ENCODE measurements around the gene XYLT1.
"Not testable (repeated sequence)": the region's sequence is repeated elsewhere in the genome, so short reads cannot be mapped to it uniquely, and the experiment has no call there.

The XYLT1 gene

DNA sequence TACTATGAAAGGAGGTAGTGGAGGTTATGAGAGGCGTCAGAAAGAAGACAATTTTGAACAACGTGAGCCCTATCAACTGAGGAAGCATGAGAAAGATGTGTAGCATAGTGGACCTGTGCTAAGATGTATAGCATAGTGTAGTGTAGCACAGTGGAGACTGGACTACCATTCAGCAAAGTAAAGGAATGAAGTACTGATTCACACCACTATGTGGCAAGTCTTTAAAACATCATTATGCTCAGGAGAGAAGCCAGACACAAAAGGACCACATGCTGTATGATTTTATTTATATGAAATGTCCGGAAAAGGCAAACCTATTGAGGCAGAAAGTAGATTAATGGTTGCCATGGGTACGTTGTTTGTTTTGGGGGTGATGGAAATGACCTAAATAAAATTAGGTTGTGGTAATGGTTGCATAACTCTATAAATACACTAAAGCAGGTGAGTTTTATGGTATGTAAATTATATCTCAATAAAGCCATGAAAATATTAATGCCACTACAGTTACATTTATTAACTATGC, 20.4 kb upstream of the XYLT1 start:
- DNase-seq (ENCODE audit: low read depth in 2 of 2, low spot score in 1 of 2): no peak

DNA sequence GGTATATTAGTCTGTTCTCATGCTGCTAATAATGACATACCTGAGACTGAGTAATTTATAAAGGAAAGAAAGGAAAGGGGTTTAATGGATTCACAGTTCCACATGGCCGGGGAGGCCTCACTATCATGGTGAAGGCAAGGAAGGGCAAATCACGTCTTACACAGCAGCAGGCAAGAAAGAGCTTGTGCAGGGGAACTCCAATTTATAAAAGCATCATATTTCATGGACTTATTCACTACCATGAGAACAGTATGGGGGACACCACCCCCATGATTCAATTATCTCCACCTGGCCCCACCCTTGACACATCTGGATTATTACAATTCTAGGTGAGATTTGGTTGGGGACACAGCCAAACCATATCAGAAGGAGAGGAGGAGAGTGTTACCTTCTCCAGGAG, 17.7 kb upstream of the XYLT1 start:
- no peak for DNase-seq (ENCODE audit: low read depth in 2 of 2, low spot score in 1 of 2)

DNA sequence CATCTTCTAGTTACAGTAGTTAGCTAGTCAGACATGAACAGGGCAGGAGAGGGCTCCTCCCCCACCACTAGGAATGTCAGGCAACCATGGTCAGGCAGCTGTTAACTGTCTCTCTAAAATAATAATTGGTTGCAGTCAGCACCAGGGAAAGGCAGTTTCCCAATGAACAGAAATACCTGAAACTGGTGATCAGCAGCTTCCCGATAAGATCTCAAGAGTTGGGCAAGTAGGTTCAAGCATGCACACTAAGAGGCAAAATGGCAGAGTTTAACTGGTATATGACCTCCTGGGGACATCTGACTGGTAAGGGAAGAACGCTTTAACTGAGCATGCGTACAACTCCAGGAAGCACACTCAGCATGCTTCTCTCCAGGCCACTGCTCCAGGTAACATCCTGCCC, 12.6 kb upstream of the XYLT1 start:
- DNase-seq (ENCODE audit: low read depth in 2 of 2, low spot score in 1 of 2): no peak

DNA sequence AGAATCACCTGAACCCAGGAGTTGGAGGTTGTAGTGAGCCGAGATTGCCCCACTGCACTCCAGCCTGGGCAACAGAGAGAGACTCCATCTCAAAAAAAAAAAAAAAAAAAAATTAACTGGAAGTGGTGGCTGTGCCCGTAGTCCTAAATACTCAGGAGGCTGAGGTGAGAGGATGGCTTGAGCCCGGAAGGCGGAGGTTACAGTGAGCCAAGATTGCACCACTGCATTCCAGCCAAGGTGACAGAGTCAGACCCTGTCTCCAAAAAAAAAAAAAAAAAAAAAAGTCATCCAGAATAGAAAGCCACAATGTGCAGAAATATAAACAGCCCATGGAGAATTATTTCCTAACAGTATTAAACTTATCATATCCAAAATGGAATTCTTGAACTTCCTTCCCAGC, 11.6 kb upstream of the XYLT1 start:
- DNase-seq (ENCODE audit: low read depth in 2 of 2, low spot score in 1 of 2): not testable (repeated sequence)

DNA sequence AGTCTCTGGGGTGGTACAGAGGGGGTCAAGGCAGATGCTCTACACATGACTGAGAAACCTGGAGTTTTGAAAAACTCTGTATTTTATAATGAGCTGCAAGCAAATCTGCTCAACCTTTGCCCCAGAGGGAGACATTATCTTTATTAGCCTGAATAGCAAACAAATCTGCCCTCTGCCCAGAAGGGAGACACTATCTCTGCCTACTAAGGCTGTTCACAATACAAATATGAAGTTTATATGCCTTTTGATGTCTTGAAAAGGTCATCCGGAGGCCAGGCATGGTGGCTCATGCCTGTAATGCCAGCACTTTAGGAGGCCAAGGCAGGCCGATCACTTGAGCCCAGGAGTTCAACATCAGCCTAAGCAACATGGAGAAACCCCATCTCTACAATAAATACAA, 11.0 kb upstream of the XYLT1 start:
- DNase-seq (ENCODE audit: low read depth in 2 of 2, low spot score in 1 of 2): no peak

DNA sequence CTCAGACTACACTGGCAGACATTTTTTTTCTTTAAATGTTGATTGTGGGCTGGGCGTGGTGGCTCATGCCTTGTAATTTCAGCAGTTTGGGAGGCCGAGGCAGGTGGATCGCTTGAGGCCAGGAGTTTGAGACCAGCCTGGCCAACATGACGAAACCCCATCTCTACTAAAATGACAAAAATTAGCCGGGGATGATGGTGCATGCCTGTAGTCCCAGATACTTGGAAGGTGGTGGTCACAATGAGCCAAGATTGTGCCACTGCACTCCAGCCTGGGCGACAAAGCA, 6.4 kb upstream of the XYLT1 start:
- DNase-seq (ENCODE audit: low read depth in 2 of 2, low spot score in 1 of 2): not testable (repeated sequence)

DNA sequence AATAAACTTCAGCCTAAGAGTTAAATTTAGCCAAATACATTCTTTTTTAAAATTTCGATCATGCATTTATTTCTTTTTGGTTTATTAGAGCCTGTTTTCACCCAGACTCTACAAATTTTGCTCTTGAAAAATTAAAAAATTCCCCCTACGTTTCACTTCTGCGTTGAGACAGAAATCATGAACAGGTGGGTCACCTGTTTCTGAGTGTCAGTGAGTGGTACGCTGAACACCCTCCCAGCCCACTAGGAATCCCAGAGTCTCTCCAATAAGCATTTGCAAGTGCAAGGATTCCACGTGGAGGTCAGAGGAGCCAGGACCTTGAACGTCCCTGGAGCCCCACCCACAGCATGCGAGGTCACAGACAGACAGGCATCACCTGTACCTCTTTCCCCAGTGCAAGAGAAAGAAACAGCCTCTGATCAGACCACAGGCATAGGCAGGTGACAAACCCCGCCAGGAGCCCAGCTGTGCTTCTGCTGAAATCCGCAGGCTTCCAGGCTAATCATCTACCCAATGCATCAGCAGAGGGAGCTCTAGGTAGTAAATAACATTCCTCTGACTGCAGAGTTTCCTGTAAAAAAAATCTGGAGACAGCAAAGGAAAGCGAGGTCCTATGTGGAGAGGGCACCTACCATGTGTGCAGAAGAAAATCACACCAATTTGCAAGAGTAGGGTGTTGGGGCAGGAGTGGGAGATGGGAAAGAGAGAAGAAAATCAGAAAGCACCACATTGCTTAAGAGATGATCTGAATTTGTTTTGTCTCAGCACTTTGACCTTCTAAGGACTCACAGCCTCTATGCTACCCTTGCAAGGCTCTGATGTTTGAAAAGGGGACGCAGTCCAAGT, 5.9 kb upstream of the XYLT1 start:
- DNase-seq (ENCODE audit: low read depth in 2 of 2, low spot score in 1 of 2): no peak

DNA sequence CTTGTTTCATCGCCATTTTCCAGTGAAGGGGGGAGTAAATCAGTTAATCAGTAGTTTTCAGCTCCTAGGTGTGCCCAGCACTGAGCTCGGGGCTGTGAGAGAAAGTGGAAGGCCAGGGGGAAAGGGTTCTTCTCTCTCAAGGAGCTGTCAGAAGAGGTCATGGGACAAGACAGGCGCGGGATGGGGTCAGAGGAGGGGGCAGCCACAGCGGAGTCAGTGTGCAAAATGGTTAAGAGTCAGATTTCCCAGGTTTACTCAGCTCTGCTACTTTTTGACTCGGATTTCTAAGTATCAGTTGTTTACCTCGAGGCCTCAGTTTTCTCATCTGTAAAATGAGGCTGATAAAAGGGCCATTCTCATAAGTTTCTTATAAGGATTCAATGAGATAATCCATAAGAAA, 4.3 kb upstream of the XYLT1 start:
- DNase-seq (ENCODE audit: low read depth in 2 of 2, low spot score in 1 of 2): no peak

DNA sequence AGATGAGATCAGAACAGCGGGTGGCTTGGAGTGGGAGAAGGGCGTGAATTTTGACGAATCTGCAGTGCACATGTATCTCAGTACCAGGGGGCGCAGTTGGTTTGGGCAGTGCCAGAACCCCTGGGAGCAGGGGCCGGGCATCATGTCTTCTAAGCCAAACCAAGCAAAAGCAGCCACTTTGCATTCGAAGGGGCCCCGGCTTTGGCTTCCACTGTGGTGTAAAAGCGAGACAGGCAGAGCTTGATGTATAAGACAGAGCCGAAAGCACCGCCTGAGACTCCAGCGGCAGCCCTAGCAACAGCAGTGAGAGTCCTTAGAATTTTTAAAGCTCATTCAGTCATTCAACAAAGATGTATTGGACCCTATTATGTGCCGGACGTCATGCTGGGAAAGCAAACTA, 3.8 kb upstream of the XYLT1 start:
- DNase-seq (ENCODE audit: low read depth in 2 of 2, low spot score in 1 of 2): no peak

DNA sequence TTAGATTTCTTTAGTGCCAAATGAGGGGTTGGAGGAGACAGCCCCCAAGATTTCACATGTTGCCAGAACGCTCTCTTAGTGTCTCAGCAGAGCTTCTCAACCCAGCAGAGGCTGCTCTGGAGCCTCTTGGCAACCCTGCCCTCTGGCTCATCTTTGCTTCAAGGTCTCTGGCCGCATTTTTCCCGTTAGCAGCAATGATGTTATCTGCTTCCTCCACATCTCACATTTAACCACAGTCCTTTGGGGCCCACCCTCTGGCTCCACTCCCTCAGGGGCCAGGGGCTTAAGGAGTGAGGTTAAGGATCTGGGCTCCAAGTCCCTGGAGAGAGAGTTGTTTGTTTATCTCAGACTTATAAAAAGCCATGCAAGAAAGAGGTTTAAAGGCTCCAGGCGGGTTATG, 3.3 kb upstream of the XYLT1 start:
- no peak for DNase-seq (ENCODE audit: low read depth in 2 of 2, low spot score in 1 of 2)

DNA sequence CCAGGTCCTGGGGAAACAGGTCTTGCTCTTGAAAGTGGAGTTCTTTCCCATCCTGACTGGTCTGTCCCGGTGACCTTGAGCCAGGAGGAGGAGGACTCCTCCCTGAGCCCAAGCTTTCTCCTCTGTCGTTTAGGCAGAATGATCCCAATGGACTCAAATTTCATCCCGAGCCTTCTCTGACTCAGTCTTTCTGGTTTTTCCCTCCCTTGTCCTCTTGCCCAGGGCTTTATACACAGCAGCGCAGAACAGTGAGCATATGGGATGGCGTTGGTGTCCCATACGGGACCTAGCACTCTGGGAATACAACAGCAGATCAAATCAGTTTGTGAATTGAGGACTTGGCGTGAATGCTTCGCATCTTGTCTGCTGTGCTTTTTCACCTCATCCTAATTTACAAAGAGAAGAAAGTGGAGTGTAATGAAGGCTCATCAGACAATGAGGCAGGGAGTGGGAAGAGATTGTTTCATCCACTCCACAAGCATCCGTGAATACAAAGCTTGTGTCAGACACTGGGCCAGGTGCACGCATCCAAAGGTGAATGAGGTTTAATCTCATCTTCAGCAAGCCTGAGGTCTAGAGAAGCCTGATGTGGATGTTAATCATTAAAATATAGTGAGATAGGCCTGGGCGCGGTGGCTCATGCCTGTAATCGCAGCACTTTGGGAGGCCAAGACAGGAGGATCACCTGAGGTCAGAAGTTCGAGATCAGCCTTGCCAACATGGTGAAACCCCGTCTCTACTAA, 1.1 kb upstream of the XYLT1 start:
- DNase-seq (ENCODE audit: low read depth in 2 of 2, low spot score in 1 of 2): no peak

DNA sequence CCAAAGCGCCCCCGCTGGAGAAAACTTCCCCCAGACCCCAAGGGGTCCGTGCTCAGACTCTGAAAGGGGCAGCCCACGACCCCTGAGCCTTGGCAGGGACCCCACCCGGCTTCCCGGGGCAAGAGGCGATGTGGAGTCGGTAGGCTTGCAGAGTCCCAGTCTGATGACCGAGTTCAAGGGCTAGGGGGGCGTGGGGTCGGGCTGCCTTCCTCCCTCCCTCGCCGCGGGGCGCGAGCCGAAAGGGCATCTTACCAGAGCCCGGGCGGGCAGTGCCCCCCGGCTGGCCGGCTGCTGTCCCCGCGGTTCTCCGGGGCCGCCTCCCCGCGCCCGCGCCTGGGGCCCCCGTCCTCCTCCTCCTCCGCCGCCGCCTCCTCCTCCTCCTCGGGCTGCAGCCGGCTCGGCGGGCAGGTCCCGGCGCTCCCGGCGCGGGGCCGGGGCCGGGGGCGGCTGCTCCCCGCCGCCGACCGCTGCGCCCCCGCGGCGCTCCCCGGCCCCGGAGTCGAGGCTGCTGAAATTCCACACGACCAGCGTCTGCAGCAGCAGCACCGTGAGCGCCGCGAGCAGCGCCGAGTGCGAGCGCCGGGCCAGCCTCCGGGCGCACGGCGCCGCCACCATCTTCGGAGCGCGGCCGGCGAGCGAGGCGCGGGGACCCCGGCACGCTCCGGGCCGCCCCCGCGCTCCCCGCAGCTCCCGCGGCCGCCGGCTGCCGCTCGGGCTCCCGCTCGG, 415 bp downstream of the XYLT1 start:
- DNase-seq (ENCODE audit: low read depth in 2 of 2, low spot score in 1 of 2): no peak

DNA sequence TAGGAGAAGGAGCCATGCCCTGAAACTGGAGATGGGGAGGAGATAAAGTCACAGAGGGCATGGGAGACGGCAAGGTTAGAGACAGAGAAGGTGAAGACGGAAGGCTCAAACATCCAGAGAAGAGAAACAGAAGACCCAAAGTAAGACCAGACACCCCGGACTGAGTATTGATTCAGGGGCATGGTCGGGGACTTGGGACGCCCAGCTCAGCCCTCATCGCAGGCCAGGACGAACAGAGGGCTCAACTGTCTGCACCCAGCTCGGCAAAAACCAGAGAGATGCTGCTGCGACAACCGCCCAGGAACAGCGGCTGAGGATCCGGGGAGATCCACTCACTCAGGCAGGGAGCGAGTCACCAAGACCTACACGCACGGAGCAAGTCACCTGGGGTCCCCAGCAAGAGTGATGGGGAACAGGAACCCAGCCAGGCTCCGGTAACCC, 999 bp downstream of the XYLT1 start:
- no peak for DNase-seq (ENCODE audit: low read depth in 2 of 2, low spot score in 1 of 2)

DNA sequence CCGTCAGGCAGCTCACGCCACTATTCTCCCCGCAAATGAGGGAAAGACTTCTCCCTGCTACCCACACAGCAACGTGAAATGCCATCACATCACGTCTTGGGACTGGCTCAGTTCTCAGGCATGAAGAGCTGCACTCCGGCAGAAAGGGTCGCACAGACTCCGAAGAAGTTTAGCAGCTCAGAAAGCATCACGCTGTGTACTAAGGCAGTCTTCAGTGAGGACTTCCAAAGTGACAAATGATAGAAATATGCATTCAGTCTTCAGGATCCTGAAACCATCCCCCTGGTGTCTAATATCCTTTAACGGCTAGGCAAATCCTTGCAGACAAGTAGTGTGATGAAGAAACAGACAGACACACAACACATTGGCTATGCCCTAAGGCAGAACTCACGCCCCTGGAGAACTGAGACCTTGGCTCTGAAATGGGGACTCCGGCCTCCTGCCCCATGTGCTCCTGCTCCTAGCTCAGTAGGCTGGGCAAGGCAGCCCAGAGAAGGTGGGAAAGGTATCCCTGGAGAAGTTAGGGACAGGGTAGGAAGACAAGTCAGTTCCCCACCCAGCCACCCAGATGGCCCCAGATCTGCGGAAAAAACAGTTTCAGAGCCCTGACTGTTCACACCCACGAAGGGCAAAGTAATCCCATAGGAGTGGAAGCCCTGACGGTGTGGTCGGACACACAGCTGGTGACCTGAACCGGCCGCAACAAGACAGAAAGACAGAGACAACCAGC, 1.6 kb downstream of the XYLT1 start:
- no peak for DNase-seq (ENCODE audit: low read depth in 2 of 2, low spot score in 1 of 2)

DNA sequence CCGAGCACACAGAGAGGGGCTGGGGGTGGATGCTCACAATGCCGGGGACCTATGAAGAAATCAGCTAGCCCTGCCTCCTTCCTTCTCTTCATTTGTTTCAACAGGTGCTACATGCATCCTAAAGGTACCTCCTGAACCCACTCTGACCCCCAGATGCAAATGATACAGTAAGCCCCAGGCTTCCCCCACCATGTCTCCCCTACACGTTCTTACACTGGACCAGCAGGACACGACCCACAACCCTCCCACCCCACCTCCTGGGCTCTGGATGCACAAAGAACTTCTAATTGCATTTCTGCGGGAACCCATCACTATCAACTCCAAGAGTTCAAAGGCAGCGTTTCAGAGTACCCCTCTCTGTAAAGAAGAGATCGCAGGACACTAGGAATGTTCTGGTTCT, 2.1 kb downstream of the XYLT1 start:
- DNase-seq (ENCODE audit: low read depth in 2 of 2, low spot score in 1 of 2): no peak

DNA sequence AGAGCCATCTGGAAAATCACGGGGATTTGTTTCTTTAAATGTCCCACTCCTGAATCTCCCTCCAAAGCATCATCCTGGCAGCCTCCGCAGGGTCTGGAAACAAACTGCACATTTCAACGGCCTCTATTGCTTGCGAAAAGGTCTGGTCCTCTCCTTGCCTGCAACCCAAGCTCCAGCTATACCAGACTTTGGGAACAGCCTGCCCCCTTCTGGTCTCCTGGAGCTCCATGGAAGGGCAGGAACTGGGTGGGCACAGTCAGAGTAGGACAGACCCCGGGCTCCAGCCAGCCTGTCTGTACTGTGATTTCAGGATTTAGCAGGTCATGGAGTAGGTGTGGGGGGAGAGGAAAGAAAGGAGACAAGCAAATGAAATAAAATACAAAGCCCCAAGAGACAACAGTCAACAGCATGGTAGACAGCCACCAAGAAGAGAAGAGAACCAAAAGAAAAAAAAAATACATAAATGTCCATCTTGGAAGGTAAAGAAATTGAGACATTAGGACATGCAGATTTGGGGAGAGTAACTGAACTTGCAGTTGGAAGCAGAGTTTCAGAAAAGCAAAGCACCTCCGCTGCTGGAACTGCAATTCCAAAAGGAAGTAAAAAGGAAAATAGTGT, 2.7 kb downstream of the XYLT1 start:
- DNase-seq (ENCODE audit: low read depth in 2 of 2, low spot score in 1 of 2): no peak

DNA sequence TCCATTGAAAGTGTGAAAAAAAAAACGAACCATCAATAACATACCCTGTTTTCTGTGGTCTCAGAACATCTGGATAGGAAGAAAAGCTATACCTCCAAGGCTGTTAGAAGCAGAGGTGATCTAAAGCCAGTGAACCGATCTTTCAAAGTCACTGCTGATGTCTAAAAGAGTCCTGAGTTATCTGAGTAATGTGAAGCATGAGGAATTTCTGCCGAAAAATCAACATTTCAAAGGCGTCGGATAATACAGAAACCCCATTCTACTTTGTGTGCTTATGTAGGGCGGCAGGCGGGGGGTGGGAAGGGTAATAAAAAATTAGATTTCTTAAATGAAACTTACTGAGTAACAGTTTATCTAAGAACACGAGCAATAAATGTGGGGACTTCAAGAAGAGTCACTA, 3.9 kb downstream of the XYLT1 start:
- DNase-seq (ENCODE audit: low read depth in 2 of 2, low spot score in 1 of 2): no peak

DNA sequence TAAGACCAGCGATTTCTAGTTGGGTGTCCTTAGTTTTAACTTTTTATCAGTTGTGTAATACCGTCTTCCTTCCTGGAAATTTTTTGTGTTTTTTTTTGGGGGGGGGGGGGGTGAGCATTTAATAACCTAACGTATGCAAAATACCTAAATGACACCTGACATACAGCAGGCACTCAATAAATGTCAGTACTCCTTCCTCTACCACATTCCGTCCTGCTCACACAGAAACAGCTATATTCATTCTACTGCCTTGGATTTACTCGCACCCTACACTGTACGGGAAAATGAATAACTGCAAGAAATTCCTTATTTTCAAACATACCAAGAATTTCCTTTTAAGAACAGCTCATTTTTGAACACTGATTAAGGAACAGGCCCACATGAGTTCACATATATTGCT, 5.3 kb downstream of the XYLT1 start:
- DNase-seq (ENCODE audit: low read depth in 2 of 2, low spot score in 1 of 2): no peak

DNA sequence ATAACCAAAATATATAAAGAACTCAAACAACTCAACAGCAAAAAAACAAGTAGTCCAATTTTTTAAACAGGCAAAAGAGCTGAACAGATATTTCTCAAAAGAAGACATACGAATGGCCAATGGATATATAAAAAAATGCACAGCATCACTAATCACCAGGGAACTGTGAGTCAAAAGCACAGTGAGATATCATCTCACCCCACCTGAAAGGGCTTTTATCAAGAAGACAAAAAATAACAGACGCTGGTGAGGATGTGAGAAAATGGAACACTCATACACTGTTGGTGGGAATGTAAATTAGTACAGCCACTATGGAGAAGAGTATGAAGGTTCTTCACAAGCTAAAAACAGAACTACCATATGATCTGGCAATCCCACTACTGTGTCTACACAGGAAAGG, 7.4 kb downstream of the XYLT1 start:
- DNase-seq (ENCODE audit: low read depth in 2 of 2, low spot score in 1 of 2): no peak

DNA sequence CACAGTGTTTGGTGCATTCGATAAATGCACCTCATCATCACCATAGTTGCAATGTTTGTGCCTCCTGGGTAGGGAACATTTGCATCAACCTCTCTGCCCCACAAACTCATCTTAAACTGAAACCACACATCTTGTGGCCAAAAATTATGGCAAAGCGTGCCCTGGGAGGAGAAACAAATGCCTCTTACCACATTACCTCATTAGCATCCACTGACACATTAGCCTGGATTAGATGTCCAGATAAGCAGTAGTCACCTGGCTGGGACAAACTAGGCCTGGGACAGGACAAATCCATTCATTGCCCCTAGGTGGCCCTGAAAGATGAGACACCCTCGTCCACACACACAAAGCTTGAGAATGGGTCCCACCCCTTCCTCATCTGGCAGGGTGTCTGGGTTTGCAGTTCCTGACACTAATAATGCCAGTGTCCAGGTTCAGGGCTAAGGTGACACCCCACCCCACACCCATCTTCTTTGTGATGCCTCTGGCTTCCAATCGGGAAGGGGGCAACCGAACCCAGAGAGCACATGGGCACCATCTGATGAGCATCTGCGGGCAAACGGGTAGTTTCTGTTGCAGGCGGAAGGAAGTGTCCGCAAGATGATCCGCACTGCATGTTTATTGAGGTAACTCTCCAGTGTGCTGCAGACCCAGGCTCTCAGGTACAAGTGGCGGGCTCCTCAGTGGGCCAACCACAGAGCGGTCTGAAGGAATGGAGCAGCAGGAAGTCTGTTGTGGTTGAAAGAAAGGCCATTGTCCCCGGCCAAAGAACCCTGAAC, 8.6 kb downstream of the XYLT1 start:
- DNase-seq (ENCODE audit: low read depth in 2 of 2, low spot score in 1 of 2): no peak
